Urinary bladder (tissue), 4 donors: ENCODE data around the gene PNPT1. TPM values are rescaled to one million over a fixed set of nuclear protein-coding genes. Genes with fewer than 3 reads are reported as not detected.
A peak's percentile ranks its signal among the peaks of the same experiment; 100 is the strongest.

Source experiments
- DNase-seq: peaks from one replicate; pipeline ENCODE4 v3.0.0-alpha.2; 2015; ENCODE audit errors: extremely low spot score
- H3K27ac ChIP-seq: one replicate; pipeline ENCODE4 v1.5.1; 2013; ENCODE audit warnings: low read depth, mild to moderate bottlenecking, moderate library complexity
- H3K36me3 ChIP-seq: one replicate; pipeline ENCODE4 v1.6.1; 2013; ENCODE audit warnings: mild to moderate bottlenecking, moderate library complexity; ENCODE audit not compliant: insufficient read depth
- H3K4me1 ChIP-seq: one replicate; pipeline ENCODE4 v1.6.1; 2013; ENCODE audit warnings: mild to moderate bottlenecking, moderate library complexity; ENCODE audit not compliant: insufficient read depth
- H3K4me3 ChIP-seq: one replicate; pipeline ENCODE4 v1.5.1; 2013; ENCODE audit warnings: low read depth, low read length
- WGBS: extraction: QIAGEN DNeasy Blood & Tissue Kit; methylation state at CpG from one replicate; pipeline ENCODE4 v1.1.7; 2013; 5-methylcytosine and 5-hydroxymethylcytosine counted together
- polyA plus RNA-seq: library from polyadenylated mRNA; stranded (reverse); fragments of 200-250 nt; gene quantifications from one replicate; pipeline ENCODE4 v1.2.3, GENCODE V29; 2013
- total RNA-seq: library from RNA; depleted of rRNA; stranded (reverse); fragments of >200 nt; gene quantifications from one replicate; pipeline ENCODE4 v1.2.3, GENCODE V29; 2014
- donor health status: healthy with polysubstance abuse.
- donor health status: healthy.

PNPT1 gene
- total and polyA plus RNA-seq, 2 donors: 10.4 to 32.4 TPM

GRCh38 chr2:55620123-55620779, 73.4 kb downstream of the PNPT1 start:
- 79% methylated on average over 3 of the region's 3 CpGs for WGBS
- DNase-seq: no peak
- no peaks in the 10 kb centered on the region for H3K4me1 ChIP-seq

GRCh38 chr2:55618275-55619055, 75.2 kb downstream of the PNPT1 start:
- Histone ChIP-seq H3K27ac (peak overlapping the region; percentile 47), H3K4me1 (no peaks in the 10 kb centered on the region), H3K36me3 (peaks cover 2% of the 10 kb centered on the region), H3K4me3 (peak overlapping the region; percentile 68)
- peak; percentile 52 for DNase-seq
- WGBS: under 1% methylated on average over 32 of the region's 32 CpGs

More at GRCh38 chr2:55620123-55620779, 73.4 kb downstream of the PNPT1 start:
- H3K27ac ChIP-seq: no peak overlapping the region
- H3K4me3 ChIP-seq: no peak overlapping the region
- no peaks in the 10 kb centered on the region for H3K36me3 ChIP-seq

DNA sequence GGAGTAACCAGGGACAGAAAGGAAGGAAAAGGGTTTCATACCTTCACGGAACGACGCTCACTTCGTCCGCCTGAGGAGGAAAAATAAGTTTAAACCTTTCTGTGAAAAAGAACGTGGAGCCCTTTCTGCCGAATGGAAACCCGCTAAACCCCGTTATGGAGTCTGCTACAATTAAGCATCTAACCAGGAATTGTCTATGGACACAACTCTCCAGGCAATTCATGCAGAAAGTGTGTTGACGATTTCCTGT, 75.7 kb downstream of the PNPT1 start:
- Histone ChIP-seq H3K27ac (peak overlapping the region; percentile 47), H3K36me3 (peaks cover 2% of the 10 kb centered on the region), H3K4me3 (peak overlapping the region; percentile 68), H3K4me1 (no peaks in the 10 kb centered on the region)
- WGBS: under 1% methylated on average over 10 of the region's 10 CpGs
- DNase-seq: peak; percentile 23

DNA sequence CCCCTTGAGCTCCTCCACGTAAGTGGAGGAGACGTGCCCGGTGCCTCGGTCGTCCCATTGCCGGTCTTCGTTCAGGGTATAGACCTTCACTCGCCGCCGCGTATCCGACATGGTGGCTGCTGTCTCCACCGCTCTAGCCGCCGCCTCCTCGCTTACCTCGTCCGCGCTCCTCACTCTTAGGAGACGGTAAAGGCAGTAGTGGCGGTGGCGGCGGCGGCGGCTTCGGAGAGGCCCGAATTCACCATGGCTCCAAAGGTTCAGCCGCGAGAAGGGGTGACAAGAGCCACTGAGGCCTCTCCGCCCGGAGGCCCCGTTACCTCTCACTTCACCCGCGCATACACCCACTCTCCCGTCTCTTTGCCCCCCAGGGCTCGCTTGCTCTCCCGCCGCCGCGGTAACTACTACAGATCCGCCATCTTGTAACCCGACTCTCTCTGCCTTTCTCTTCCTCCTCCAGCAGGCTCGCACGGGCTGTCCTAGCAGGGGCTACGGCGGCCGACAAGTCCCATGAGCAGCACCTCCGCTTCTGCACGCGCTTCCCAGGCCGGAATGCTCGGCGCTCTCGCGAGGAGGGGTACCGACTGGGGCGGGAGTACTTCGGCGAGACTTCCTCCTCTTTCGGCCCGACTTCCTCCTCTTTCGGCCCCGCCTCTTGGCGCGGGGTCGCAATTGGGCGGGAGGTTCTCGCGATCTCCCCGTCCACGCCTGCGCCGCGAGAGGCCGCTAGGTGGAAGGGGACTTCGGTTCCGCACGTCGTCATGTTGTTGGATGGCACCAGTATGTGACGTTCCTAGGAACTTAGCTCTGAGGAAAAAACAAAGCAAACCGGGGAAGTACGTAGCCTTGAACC, 76.2 kb downstream of the PNPT1 start, which contains the start of gene PPP4R3B:
PPP4R3B (minus strand) TSS at position 448 of the 850 bp plus-strand sequence; CDS start at position 111, 337 bp downstream.
- H3K4me1 ChIP-seq: no peaks in the 10 kb centered on the region
- under 1% methylated on average over 82 of the region's 82 CpGs for WGBS
- peak; percentile 97 for DNase-seq
- H3K36me3 ChIP-seq: peaks cover 2% of the 10 kb centered on the region
- peak within 1 kb of the TSS; percentile 96 for H3K27ac ChIP-seq
- H3K4me3 ChIP-seq: peak within 1 kb of the TSS; percentile 80

DNA sequence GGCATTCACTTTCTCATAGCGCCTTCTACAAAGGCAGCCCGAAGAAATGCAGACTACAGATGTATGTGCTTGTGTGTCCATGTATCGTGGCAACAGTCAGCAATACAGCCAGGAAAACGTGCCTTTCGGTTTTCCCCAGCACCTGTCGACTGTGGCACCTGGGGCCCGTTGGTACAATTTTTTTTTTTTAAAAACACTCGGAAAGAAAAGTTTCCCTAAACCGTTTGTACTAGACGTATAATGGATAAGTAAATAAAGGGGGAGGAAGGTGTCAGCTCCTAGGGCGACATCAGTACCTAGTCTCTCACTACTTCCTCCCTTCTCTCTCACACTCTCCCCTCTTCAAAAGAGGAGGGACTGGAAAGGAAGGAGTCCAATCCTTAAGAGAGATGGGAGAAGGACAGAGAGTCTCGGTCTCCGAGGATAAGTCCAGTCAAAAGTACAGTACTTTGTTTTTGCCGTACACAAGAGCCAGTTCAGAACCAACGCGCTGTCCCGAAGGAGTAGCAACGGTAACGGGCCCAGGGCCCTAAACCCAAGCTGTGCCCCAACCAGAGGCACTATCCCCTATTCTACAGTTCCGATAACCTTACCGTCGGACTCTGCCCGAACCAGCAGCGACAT, 77.0 kb downstream of the PNPT1 start:
- peaks cover 2% of the 10 kb centered on the region for H3K36me3 ChIP-seq
- peak overlapping the region; percentile 96 for H3K27ac ChIP-seq
- no peaks in the 10 kb centered on the region for H3K4me1 ChIP-seq
- DNase-seq: peak; percentile 10
- WGBS: under 1% methylated on average over 24 of the region's 24 CpGs
- H3K4me3 ChIP-seq: peak overlapping the region; percentile 80

- H3K4me1 ChIP-seq: no peaks in the 10 kb centered on the region
- peaks cover 2% of the 10 kb centered on the region for H3K36me3 ChIP-seq
- DNase-seq: no peak
- no peak overlapping the region for H3K27ac ChIP-seq
- WGBS: 89% methylated on average over 1 of the region's 1 CpG
- H3K4me3 ChIP-seq: no peak overlapping the region
These were observed 81.6 kb downstream of the PNPT1 start for GRCh38 chr2:55611997-55612396.

DNA sequence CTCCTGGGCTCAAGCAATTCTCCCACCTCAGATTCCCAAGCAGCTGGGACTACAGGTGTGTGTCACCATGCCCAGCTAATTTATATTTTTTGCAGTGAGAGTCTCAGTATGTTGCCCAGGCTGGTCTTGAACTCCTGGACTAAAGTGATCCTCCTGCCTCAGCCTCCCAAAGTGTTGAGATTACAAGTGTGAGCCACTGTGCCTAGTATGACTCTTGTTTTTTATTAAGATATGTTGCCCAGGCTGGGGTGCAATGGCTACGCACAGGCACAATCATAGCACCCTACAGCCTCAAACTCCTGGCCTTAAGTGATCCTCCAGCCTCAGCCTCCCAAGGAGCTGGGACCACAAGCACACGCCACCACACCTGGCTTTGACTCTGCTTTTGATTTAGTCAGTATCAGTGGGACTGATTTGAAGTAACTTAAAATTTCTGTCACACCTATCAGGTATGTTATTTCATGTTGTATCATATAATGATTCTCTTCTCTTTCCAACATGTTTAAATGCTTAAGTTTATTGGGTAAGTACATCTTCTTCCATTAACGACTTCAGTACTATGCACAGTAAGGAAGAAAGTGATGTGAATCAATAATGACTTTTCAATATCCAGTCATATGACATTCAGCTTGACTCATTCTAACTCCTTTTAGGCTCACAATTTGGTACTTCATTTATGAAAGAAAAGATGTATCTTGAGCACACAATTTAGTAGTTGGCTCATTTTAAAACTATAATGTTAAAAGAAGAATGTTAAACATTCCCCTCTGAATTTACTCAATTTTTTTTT, 82.5 kb downstream of the PNPT1 start:
- 99% methylated on average over 3 of the region's 3 CpGs for WGBS
- Histone ChIP-seq H3K4me3 (no peak overlapping the region), H3K27ac (no peak overlapping the region), H3K36me3 (peaks cover 2% of the 10 kb centered on the region), H3K4me1 (no peaks in the 10 kb centered on the region)
- no peak for DNase-seq

GRCh38 chr2:55609938-55610578, 83.6 kb downstream of the PNPT1 start:
- DNase-seq: no peak
- Histone ChIP-seq H3K36me3 (peaks cover 2% of the 10 kb centered on the region), H3K27ac (no peak overlapping the region), H3K4me1 (no peaks in the 10 kb centered on the region), H3K4me3 (no peak overlapping the region)
- WGBS: 80% methylated on average over 1 of the region's 1 CpG

- H3K4me3 ChIP-seq: no peak overlapping the region
- no peaks in the 10 kb centered on the region for H3K4me1 ChIP-seq
- peaks cover 2% of the 10 kb centered on the region for H3K36me3 ChIP-seq
- H3K27ac ChIP-seq: no peak overlapping the region
- 73% methylated on average over 8 of the region's 8 CpGs for WGBS
- no peak for DNase-seq
These were observed 84.3 kb downstream of the PNPT1 start for GRCh38 chr2:55609193-55609794.

GRCh38 chr2:55607717-55608116, 85.9 kb downstream of the PNPT1 start:
- over 99% methylated on average over 3 of the region's 3 CpGs for WGBS
- H3K4me1 ChIP-seq: no peaks in the 10 kb centered on the region
- no peak overlapping the region for H3K4me3 ChIP-seq
- no peak overlapping the region for H3K27ac ChIP-seq
- H3K36me3 ChIP-seq: no peaks in the 10 kb centered on the region
- DNase-seq: no peak

DNA sequence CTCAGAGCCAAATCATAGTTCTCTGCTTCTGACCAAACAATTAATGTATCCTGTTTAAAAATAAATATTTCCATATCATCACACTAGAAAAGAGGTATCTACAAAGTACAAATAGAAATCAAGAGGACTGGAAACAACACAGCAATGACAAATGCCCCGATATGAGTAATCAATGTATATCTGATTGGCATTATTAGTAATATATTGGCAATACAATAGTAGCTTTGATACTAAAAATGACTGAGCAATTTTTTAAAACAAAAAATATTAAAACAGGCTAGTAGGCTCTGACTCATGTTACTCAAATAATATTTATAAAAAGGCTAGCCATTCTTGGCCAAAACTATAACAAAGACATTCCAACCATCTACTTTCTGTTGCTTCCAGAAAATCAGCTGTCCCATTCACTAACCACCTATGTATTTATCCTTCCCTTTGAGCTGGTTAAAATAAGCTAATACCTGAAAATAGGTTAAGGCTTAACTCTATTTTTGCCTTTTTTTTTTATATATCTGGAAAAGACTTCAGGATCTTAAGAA, 89.5 kb downstream of the PNPT1 start:
- WGBS: 86% methylated on average over 1 of the region's 1 CpG
- no peak for DNase-seq
- H3K36me3 ChIP-seq: no peaks in the 10 kb centered on the region
- H3K27ac ChIP-seq: no peak overlapping the region
- no peak overlapping the region for H3K4me3 ChIP-seq
- H3K4me1 ChIP-seq: no peaks in the 10 kb centered on the region

- no peak overlapping the region for H3K4me3 ChIP-seq
- H3K4me1 ChIP-seq: no peaks in the 10 kb centered on the region
- DNase-seq: no peak
- no peak overlapping the region for H3K27ac ChIP-seq
- no peaks in the 10 kb centered on the region for H3K36me3 ChIP-seq
These were observed 91.8 kb downstream of the PNPT1 start for GRCh38 chr2:55601849-55602248.
